H1 (cell line): Measurements from ENCODE around the gene ARHGEF16. TPM values are rescaled to one million over a fixed set of nuclear protein-coding genes. Genes with fewer than 3 reads are reported as not detected.

ENCODE experiments used
- CTCF ChIA-PET: fragments of 300-600 bp; sonication (Branson Sonifier 250); formaldehyde crosslinking; loops from one replicate; lab custom pipeline; 2021; ENCODE audit not compliant: partially characterized antibody; lab: Charles Lee
- POLR2A ChIA-PET: fragments of 300-600 bp; sonication (Branson Sonifier 250); formaldehyde crosslinking; loops from one replicate; lab custom pipeline; 2021; ENCODE audit warnings: inconsistent platforms; ENCODE audit not compliant: partially characterized antibody; lab: Charles Lee
- DNase-seq, 2 experiments: peaks; one replicate each; pipeline versions ENCODE4 v3.0.0 to v3.0.0-alpha.2; 2010 to 2022; ENCODE audit warnings: low spot score in 2 of 2, low read depth in 1 of 2, mixed read lengths in 1 of 2
- FAIRE-seq: peaks from 2 replicates; lab custom pipeline; 2011; peaks lifted over from hg19 to GRCh38; lab: Jason Lieb, UNC
- H2AFZ ChIP-seq: 2 replicates; pipeline ENCODE4 v1.8.1; 2012; ENCODE audit warnings: low read length, inconsistent platforms
- H2AK5ac ChIP-seq: 2 replicates; pipeline ENCODE4 v1.6.1; 2013; ENCODE audit warnings: low read depth, low read length
- H2BK120ac ChIP-seq: replicated peaks from 2 replicates; pipeline ENCODE3; 2013; ENCODE audit warnings: low read depth, low read length, inconsistent platforms
- H2BK12ac ChIP-seq: 2 replicates; pipeline ENCODE4 v1.6.1; 2013; ENCODE audit warnings: low read depth, low read length
- H2BK15ac ChIP-seq: 2 replicates; pipeline ENCODE4 v1.6.1; 2013; ENCODE audit warnings: low read length
- H2BK20ac ChIP-seq: 2 replicates; pipeline ENCODE4 v1.6.1; 2013; ENCODE audit warnings: low read length
- H2BK5ac ChIP-seq: 2 replicates; pipeline ENCODE4 v1.6.1; 2013; ENCODE audit warnings: low read depth, low read length
- H3K14ac ChIP-seq: 2 replicates; pipeline ENCODE4 v1.6.1; 2013; ENCODE audit warnings: inconsistent platforms; ENCODE audit not compliant: insufficient read length
- H3K18ac ChIP-seq: 2 replicates; pipeline ENCODE4 v1.6.1; 2013; ENCODE audit warnings: low read length; ENCODE audit errors: extremely low read depth
- H3K23ac ChIP-seq: 2 replicates; pipeline ENCODE4 v1.6.1; 2013; ENCODE audit warnings: inconsistent platforms; ENCODE audit not compliant: insufficient read length
- H3K23me2 ChIP-seq: 2 replicates; pipeline ENCODE4 v1.6.1; 2013; ENCODE audit warnings: low read depth, low read length
- H3K27ac ChIP-seq: 2 replicates; pipeline ENCODE4 v1.6.1; 2011; ENCODE audit warnings: low read depth, low read length, inconsistent platforms
- H3K27me3 ChIP-seq, 4 experiments: replicated peaks in 1 of 4; 1 replicate in 1 of 4; 2 replicates in 3 of 4; pipeline versions ENCODE4 v1.6.1 to v1.8.1; 2011 to 2013; ENCODE audit warnings: low read length in 3 of 4, mild to moderate bottlenecking in 3 of 4, inconsistent platforms in 2 of 4, mixed read lengths in 2 of 4, moderate library complexity in 1 of 4; ENCODE audit not compliant: control insufficient read depth in 3 of 4, insufficient read depth in 3 of 4; ENCODE audit errors: extremely low read depth in 1 of 4
- H3K36me3 ChIP-seq, 4 experiments: 2 replicates each; pipeline versions ENCODE4 v1.6.1 to v1.8.1; 2011 to 2013; ENCODE audit warnings: mild to moderate bottlenecking in 4 of 4, low read length in 3 of 4, moderate library complexity in 2 of 4, control low read depth in 1 of 4, inconsistent platforms in 1 of 4; ENCODE audit not compliant: insufficient read depth in 4 of 4, control insufficient read depth in 2 of 4
- H3K4ac ChIP-seq: replicated peaks from 2 replicates; pipeline ENCODE3; 2013; ENCODE audit warnings: low read length, low read depth, mixed read lengths, inconsistent platforms; ENCODE audit not compliant: insufficient read length
- H3K4me1 ChIP-seq, 4 experiments: replicated peaks in 1 of 4; 1 replicate in 1 of 4; 2 replicates in 3 of 4; pipeline versions ENCODE4 v1.6.1 to v1.8.1; 2011 to 2013; ENCODE audit warnings: low read length in 3 of 4, inconsistent platforms in 2 of 4, mixed read lengths in 1 of 4; ENCODE audit not compliant: insufficient read depth in 4 of 4, control insufficient read depth in 3 of 4
- H3K4me2 ChIP-seq, 2 experiments: 2 replicates each; pipeline versions ENCODE4 v1.6.1 to v1.8.1; 2011 to 2013; ENCODE audit warnings: low read depth in 2 of 2, low read length in 2 of 2, control low read depth in 1 of 2, inconsistent platforms in 1 of 2, mild to moderate bottlenecking in 1 of 2; ENCODE audit not compliant: insufficient read depth in 1 of 2
- H3K4me3 ChIP-seq, 4 experiments: fragments of 200-600, 300-600 bp in 1 of 4; sonication (generic), shearing (Covaris generic), sonication (Bioruptor Twin) in 1 of 4; 2 replicates each; pipeline versions ENCODE4 v1.5.1 to v1.8.1; 2011 to 2016; ENCODE audit warnings: low read length in 4 of 4, low read depth in 3 of 4, control low read depth in 2 of 4, inconsistent platforms in 2 of 4, mild to moderate bottlenecking in 2 of 4, mixed read lengths in 1 of 4, moderate library complexity in 1 of 4; ENCODE audit not compliant: insufficient read depth in 2 of 4; ENCODE audit errors: extremely low read depth in 1 of 4
- H3K56ac ChIP-seq: replicated peaks from 2 replicates; pipeline ENCODE3; 2013; ENCODE audit warnings: low read depth, mild to moderate bottlenecking, mixed read lengths, low read length, inconsistent platforms; ENCODE audit not compliant: insufficient read length
- H3K79me1 ChIP-seq: 2 replicates; pipeline ENCODE4 v1.6.1; 2013; ENCODE audit warnings: low read depth, low read length, control low read depth
- H3K79me2 ChIP-seq, 2 experiments: 2 replicates each; pipeline versions ENCODE4 v1.6.1 to v1.8.1; 2012 to 2013; ENCODE audit warnings: low read length in 2 of 2, mild to moderate bottlenecking in 2 of 2, inconsistent platforms in 1 of 2; ENCODE audit not compliant: insufficient read depth in 2 of 2, control insufficient read depth in 1 of 2
- H3K9ac ChIP-seq, 4 experiments: replicated peaks in 1 of 4; 1 replicate in 1 of 4; 2 replicates in 3 of 4; pipeline versions ENCODE4 v1.6.1 to v1.8.1; 2011 to 2013; ENCODE audit warnings: low read depth in 3 of 4, low read length in 3 of 4, control low read depth in 2 of 4, mild to moderate bottlenecking in 2 of 4, moderate library complexity in 2 of 4, inconsistent platforms in 1 of 4; ENCODE audit errors: extremely low read depth in 1 of 4
- H3K9me3 ChIP-seq, 2 experiments: 2 replicates each; pipeline versions ENCODE4 v1.6.1 to v1.8.1; 2012 to 2013; ENCODE audit warnings: mild to moderate bottlenecking in 2 of 2, moderate library complexity in 2 of 2, control low read depth in 1 of 2, inconsistent platforms in 1 of 2, low read depth in 1 of 2, low read length in 1 of 2, mixed read lengths in 1 of 2; ENCODE audit not compliant: insufficient read depth in 2 of 2
- H4K20me1 ChIP-seq, 2 experiments: replicated peaks in 1 of 2; 2 replicates each; pipeline versions ENCODE3 to v1.8.1; 2011 to 2013; ENCODE audit warnings: inconsistent platforms in 2 of 2, low read length in 2 of 2, mild to moderate bottlenecking in 1 of 2; ENCODE audit not compliant: insufficient read depth in 2 of 2, control insufficient read depth in 1 of 2
- H4K5ac ChIP-seq: 2 replicates; pipeline ENCODE4 v1.6.1; 2013; ENCODE audit warnings: low read length, low read depth, mixed read lengths, inconsistent platforms; ENCODE audit not compliant: insufficient read length
- H4K8ac ChIP-seq: 2 replicates; pipeline ENCODE4 v1.8.0; 2013; ENCODE audit warnings: mild to moderate bottlenecking, moderate library complexity, low read length, inconsistent platforms; ENCODE audit not compliant: insufficient read depth; ENCODE audit errors: extremely low read depth
- H4K91ac ChIP-seq: replicated peaks from 2 replicates; pipeline ENCODE3; 2013; ENCODE audit warnings: low read length, mixed read lengths, inconsistent platforms; ENCODE audit not compliant: insufficient read length
- BCL11A ChIP-seq, 2 experiments: IDR thresholded peaks; one replicate each; pipeline ENCODE4 v1.6.1; 2011; ENCODE audit warnings: low read depth in 2 of 2, low read length in 2 of 2, mild to moderate bottlenecking in 2 of 2
- FOSL1 ChIP-seq: IDR thresholded peaks from 2 replicates; pipeline ENCODE4 v1.6.1; 2011; ENCODE audit warnings: mild to moderate bottlenecking, low read depth, low read length, moderate library complexity; ENCODE audit not compliant: insufficient read depth
- GABPA ChIP-seq: IDR thresholded peaks from 2 replicates; pipeline ENCODE4 v1.6.1; 2011; ENCODE audit warnings: mild to moderate bottlenecking, low read length, moderate library complexity, borderline replicate concordance; ENCODE audit not compliant: insufficient read depth
- TBP ChIP-seq: IDR thresholded peaks from 2 replicates; pipeline ENCODE4 v1.6.1; 2011; ENCODE audit warnings: low read depth, low read length, improper control_type of control experiment
- WGBS, 2 experiments: shearing (Covaris generic) in 1 of 2; methylation state at CpG; one replicate each; pipeline versions ENCODE4 v1.1.6 to v1.1.7; 2013 to 2015; ENCODE audit warnings: low lambda C conversion rate in 2 of 2, mixed read lengths in 2 of 2, inconsistent platforms in 1 of 2, low coverage in 1 of 2, missing lambda C conversion rate in 1 of 2; ENCODE audit not compliant: insufficient replicate concordance in 2 of 2, insufficient coverage in 1 of 2, insufficient read length in 1 of 2; ENCODE audit errors: extremely low coverage in 1 of 2, missing lambda C conversion rate in 1 of 2; 5-methylcytosine and 5-hydroxymethylcytosine counted together
- polyA plus RNA-seq, 7 experiments: library from polyadenylated mRNA; depleted of rRNA in 3 of 7; stranded (reverse) in 5 of 7; unstranded in 2 of 7; fragments of >200 nt in 5 of 7; fragments of 200-250 nt in 2 of 7; gene quantifications; 1 replicate in 5 of 7; 2 replicates in 1 of 7; 4 replicates in 1 of 7; pipeline versions ENCODE4 v1.2.1 to v1.2.3, GENCODE V29; 2011 to 2013; ENCODE audit warnings: missing spikeins in 2 of 7, mixed read lengths in 2 of 7
- total RNA-seq: library from RNA; stranded (reverse); fragmentation: NEBNext Ultra II Directional; extraction: Animal tissue kit (Norgen Biotek cat#: 25700); gene quantifications from 2 replicates; pipeline ENCODE4 v1.2.1, GENCODE V29; 2021

Gene ARHGEF16
- total and polyA plus RNA-seq, 2 of the 8 experiments (the other 6 are each of a cell fraction or from before 2014, with no cell fraction given): 18.3 to 20.7 TPM

DNA sequence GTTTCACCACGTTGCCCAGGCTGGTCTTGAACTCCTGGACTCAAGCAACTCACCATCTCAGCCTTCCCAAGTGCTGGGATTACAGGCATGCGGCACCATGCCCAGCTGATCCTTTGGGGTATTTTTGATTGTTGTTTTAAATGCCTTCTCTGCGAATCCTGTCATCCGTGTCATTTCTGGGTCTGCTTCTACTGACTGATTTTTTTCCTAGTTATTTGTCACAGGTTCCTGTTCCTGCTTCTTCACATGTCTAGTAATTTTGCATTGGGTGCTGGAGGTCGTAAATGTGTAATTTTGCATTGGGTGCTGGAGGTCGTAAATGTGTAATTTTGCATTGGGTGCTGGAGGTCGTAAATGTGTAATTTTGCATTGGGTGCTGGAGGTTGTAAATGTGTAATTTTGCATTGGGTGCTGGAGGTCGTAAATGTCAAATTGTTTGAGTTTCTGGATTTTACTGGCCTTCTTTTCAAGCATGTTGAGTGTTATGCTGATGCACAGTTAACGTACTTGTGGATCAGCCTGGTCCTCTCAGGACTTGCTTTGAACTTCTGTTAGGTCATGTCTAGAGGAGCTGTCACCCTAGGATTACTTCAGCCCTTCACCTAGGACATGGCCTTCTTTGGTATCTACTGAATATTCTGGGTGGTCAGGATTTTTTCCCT is 4.1 kb upstream of the ARHGEF16 start:
- Histone ChIP-seq H3K4ac (no peak overlapping the region), H3K9me3 (no peaks in the 10 kb centered on the region), H3K27ac (no peak overlapping the region), H2BK15ac (no peak overlapping the region), H3K14ac (no peak overlapping the region), H3K56ac (no peak overlapping the region), H3K9ac (no peak overlapping the region), H2BK5ac (no peak overlapping the region), H3K23ac (no peak overlapping the region), H3K18ac (no peak overlapping the region), H3K23me2 (peaks cover under 1% of the 10 kb centered on the region; the same call in 1 of the 2 replicates), H2BK12ac (no peak overlapping the region), H3K27me3 (peaks cover 0 to 3% (median 0%) of the 10 kb centered on the region in 4 experiments; a peak in 2 of 7 replicates), H3K79me1 (no peaks in the 10 kb centered on the region), H3K4me2 (no peak overlapping the region), H2BK20ac (no peak overlapping the region), H2AK5ac (no peak overlapping the region), H4K8ac (no peak overlapping the region), H2BK120ac (no peak overlapping the region), H2AFZ (no peak overlapping the region), H3K36me3 (no peaks in the 10 kb centered on the region), H4K91ac (no peak overlapping the region), H4K5ac (no peak overlapping the region), H3K4me3 (no peak overlapping the region), H3K79me2 (no peaks in the 10 kb centered on the region), H4K20me1 (no peaks in the 10 kb centered on the region), H3K4me1 (peaks cover 0 to 12% (median 8%) of the 10 kb centered on the region in 4 experiments; a peak in 5 of 7 replicates)
- no peak for FAIRE-seq
- CTCF ChIA-PET: interaction anchor here (0.6 to 3.7 kb wide), 4 partner anchors 21 to 169 kb away, joined by 3 to 18 read pairs (median 4); no protein-coding TSS in a partner anchor
- POLR2A ChIA-PET: no interaction called here
- WGBS, 2 experiments: 84% methylated on average over 9 of the region's 9 CpGs; no CpG with 5 or more reads in 1 of the 2 experiments
- no peak for DNase-seq
- no peak for TF ChIP-seq TBP
- no peak for TF ChIP-seq GABPA
- TF ChIP-seq BCL11A (IDR thresholded peaks at IDR 0.05; ENCODE audit: low read depth in 2 of 2, low read length in 2 of 2): no peak
- TF ChIP-seq FOSL1: no peak
